ENCODE results near the gene CTLA4. TPM values are rescaled to one million over a fixed set of nuclear protein-coding genes. Genes with fewer than 3 reads are reported as not detected.
A peak's percentile ranks its signal among the peaks of the same experiment; 100 is the strongest.
"Not testable (repeated sequence)": the region's sequence is repeated elsewhere in the genome, so short reads cannot be mapped to it uniquely, and the experiment has no call there.

The CTLA4 gene
- total RNA-seq, 2 experiments from 2014 or later = 245 to 254 TPM

DNA sequence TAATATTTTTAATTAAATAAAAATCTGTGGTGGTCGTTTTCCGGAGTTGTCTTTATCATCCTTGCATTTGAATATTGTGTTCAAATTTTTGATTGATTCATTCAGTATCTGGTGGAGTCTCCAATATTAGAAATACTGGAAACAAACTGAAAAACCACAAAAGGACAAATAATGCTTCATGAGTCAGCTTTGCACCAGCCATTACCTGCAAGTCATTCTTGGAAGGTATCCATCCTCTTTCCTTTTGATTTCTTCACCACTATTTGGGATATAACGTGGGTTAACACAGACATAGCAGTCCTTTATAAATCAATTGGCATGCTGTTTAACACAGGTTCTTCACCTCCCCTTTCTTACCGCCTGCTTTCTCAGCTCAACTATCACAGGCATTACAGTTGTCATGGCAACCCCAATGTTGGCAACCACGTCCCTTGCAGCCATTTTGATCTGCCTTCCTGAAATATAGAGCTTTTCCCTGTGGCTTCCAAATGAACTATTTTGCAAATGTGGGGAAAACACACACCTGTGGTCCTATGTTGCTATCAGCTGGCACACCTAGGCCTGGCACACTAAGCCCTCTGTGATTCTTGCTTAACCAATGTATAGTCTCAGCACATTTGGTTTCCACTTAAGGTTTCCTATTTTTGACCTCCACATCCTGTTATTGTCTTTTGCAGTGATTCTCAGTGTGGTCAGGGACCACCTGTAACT lies 6.5 kb downstream of the CTLA4 start:
- Mint-ChIP-seq H3K4me3 (peak overlapping the region; percentile 2), H3K9me3 (no peaks in the 10 kb centered on the region), H3K27me3 (no peaks in the 10 kb centered on the region), H3K36me3 (peaks cover 65% of the 10 kb centered on the region), H3K27ac (peak overlapping the region; percentile 73), H3K4me1 (ENCODE audit: low read depth) (peaks cover 73% of the 10 kb centered on the region)
- CTCF ChIA-PET = interaction anchor here (1.0 to 6.8 kb wide), 7 partner anchors 13 to 59 kb away, joined by 3 to 26 read pairs (median 4); no protein-coding TSS in a partner anchor
- intact Hi-C loops (cut with micrococcal nuclease) = loop anchor here (5.0 to 10.0 kb wide), 2 partner anchors 143 to 1239 kb away; partner anchors contain the start of gene FAM117B
- peak; percentile 30 for DNase-seq
- POLR2A ChIA-PET = interaction anchor here (0.6 to 13.4 kb wide), 18 partner anchors 8 to 635 kb away, joined by 3 to 212 read pairs (median 14); partner anchors contain the start of genes CD28, CYP20A1 and ICOS

GRCh38 chr2:203875471-203875870 lies 7.9 kb downstream of the CTLA4 start:
- no peaks in the 10 kb centered on the region for H3K9me3 Mint-ChIP-seq
- peak overlapping the region; percentile 73 for H3K27ac Mint-ChIP-seq
- ChIA-PET POLR2A (interaction anchor here (0.7 to 13.4 kb wide), 12 partner anchors 8 to 63 kb away, joined by 3 to 212 read pairs (median 12); partner anchors contain the start of gene CTLA4), CTCF (interaction anchor here (1.0 to 6.8 kb wide), 7 partner anchors 8 to 60 kb away, joined by 3 to 26 read pairs (median 3); partner anchors contain the start of gene CTLA4)
- H3K4me1 Mint-ChIP-seq (ENCODE audit: low read depth) = peaks cover 64% of the 10 kb centered on the region
- H3K4me3 Mint-ChIP-seq = no peak overlapping the region
- peaks cover 52% of the 10 kb centered on the region for H3K36me3 Mint-ChIP-seq
- peak; percentile 34 for DNase-seq
- no peaks in the 10 kb centered on the region for H3K27me3 Mint-ChIP-seq
- intact Hi-C loops (cut with micrococcal nuclease) = loop anchor here (10.0 kb wide), 1 partner anchor 1241 kb away; the partner anchor contains the start of gene FAM117B

GRCh38 chr2:203876328-203876727 lies 8.8 kb downstream of the CTLA4 start:
- Mint-ChIP-seq H3K27ac (no peak overlapping the region), H3K9me3 (no peaks in the 10 kb centered on the region), H3K27me3 (no peaks in the 10 kb centered on the region), H3K4me3 (no peak overlapping the region), H3K4me1 (ENCODE audit: low read depth) (peaks cover 56% of the 10 kb centered on the region), H3K36me3 (peaks cover 43% of the 10 kb centered on the region)
- ChIA-PET POLR2A (interaction anchor here (0.9 to 13.4 kb wide), 8 partner anchors 9 to 47 kb away, joined by 3 to 212 read pairs (median 58); partner anchors contain the start of gene CTLA4), CTCF (interaction anchor here (1.0 to 5.0 kb wide), 5 partner anchors 9 to 61 kb away, joined by 3 to 23 read pairs (median 4); partner anchors contain the start of gene CTLA4)
- DNase-seq = no peak
- intact Hi-C loops (cut with micrococcal nuclease) = loop anchor here (10.0 kb wide), 1 partner anchor 1242 kb away; the partner anchor contains the start of gene FAM117B

GRCh38 chr2:203878063-203878462 lies 10.5 kb downstream of the CTLA4 start:
- intact Hi-C loops (cut with micrococcal nuclease) = loop anchor here (10.0 kb wide), 1 partner anchor 1243 kb away; the partner anchor contains the start of gene FAM117B
- Mint-ChIP-seq H3K36me3 (peaks cover 26% of the 10 kb centered on the region), H3K9me3 (no peaks in the 10 kb centered on the region), H3K4me3 (no peak overlapping the region), H3K27me3 (no peaks in the 10 kb centered on the region), H3K4me1 (ENCODE audit: low read depth) (peaks cover 49% of the 10 kb centered on the region), H3K27ac (peak overlapping the region; percentile 14)
- ChIA-PET POLR2A (interaction anchor here (0.9 to 13.4 kb wide), 7 partner anchors 8 to 138 kb away, joined by 3 to 190 read pairs (median 5); partner anchors contain the start of gene CTLA4), CTCF (interaction anchor here (0.8 to 4.2 kb wide), 2 partner anchors 32 to 36 kb away, joined by 3 to 17 read pairs; no protein-coding TSS in a partner anchor)
- no peak for DNase-seq

GRCh38 chr2:203880557-203881125 lies 13.1 kb downstream of the CTLA4 start:
- POLR2A ChIA-PET = interaction anchor here (0.8 to 6.6 kb wide), 6 partner anchors 9 to 54 kb away, joined by 4 to 56 read pairs (median 4); partner anchors contain the start of gene CTLA4
- intact Hi-C loops (cut with micrococcal nuclease) = no loop called here
- peak; percentile 42 for DNase-seq
- H3K27me3 Mint-ChIP-seq = peaks cover 2% of the 10 kb centered on the region
- CTCF ChIA-PET = interaction anchor here (1.2 to 1.7 kb wide), 3 partner anchors 9 to 48 kb away, joined by 3 to 5 read pairs (median 4); no protein-coding TSS in a partner anchor
- peaks cover 46% of the 10 kb centered on the region for H3K4me1 Mint-ChIP-seq (ENCODE audit: low read depth)
- H3K27ac Mint-ChIP-seq = no peak overlapping the region
- H3K36me3 Mint-ChIP-seq = peaks cover 4% of the 10 kb centered on the region
- no peaks in the 10 kb centered on the region for H3K9me3 Mint-ChIP-seq
- no peak overlapping the region for H3K4me3 Mint-ChIP-seq

GRCh38 chr2:203881185-203881584 lies 13.6 kb downstream of the CTLA4 start:
- CTCF ChIA-PET = interaction anchor here (0.9 to 1.3 kb wide), 3 partner anchors 9 to 23 kb away, joined by 3 to 4 read pairs (median 3); no protein-coding TSS in a partner anchor
- H3K4me3 Mint-ChIP-seq = peak overlapping the region; percentile 28
- intact Hi-C loops (cut with micrococcal nuclease); H3K27ac Mint-ChIP-seq; H3K9me3 Mint-ChIP-seq; DNase-seq; H3K36me3 Mint-ChIP-seq; H3K27me3 Mint-ChIP-seq: not testable (repeated sequence)
- peaks cover 47% of the 10 kb centered on the region for H3K4me1 Mint-ChIP-seq (ENCODE audit: low read depth)
- POLR2A ChIA-PET = interaction anchor here (1.7 to 6.6 kb wide), 2 partner anchors 9 to 12 kb away, joined by 4 to 56 read pairs; partner anchors contain the start of gene CTLA4

GRCh38 chr2:203882551-203882950 lies 15.0 kb downstream of the CTLA4 start:
- H3K27ac Mint-ChIP-seq = no peak overlapping the region
- H3K4me3 Mint-ChIP-seq = no peak overlapping the region
- H3K27me3 Mint-ChIP-seq = peaks cover 2% of the 10 kb centered on the region
- ChIA-PET POLR2A (interaction anchor here (1.0 to 6.6 kb wide), 2 partner anchors 9 to 13 kb away, joined by 4 to 56 read pairs; partner anchors contain the start of gene CTLA4), CTCF (interaction anchor here (0.7 kb wide), 1 partner anchor 53 kb away, joined by 3 read pairs; no protein-coding TSS in a partner anchor)
- no peaks in the 10 kb centered on the region for H3K36me3 Mint-ChIP-seq
- H3K4me1 Mint-ChIP-seq (ENCODE audit: low read depth) = peaks cover 57% of the 10 kb centered on the region
- intact Hi-C loops (cut with micrococcal nuclease) = no loop called here
- DNase-seq = no peak
- H3K9me3 Mint-ChIP-seq = no peaks in the 10 kb centered on the region

DNA sequence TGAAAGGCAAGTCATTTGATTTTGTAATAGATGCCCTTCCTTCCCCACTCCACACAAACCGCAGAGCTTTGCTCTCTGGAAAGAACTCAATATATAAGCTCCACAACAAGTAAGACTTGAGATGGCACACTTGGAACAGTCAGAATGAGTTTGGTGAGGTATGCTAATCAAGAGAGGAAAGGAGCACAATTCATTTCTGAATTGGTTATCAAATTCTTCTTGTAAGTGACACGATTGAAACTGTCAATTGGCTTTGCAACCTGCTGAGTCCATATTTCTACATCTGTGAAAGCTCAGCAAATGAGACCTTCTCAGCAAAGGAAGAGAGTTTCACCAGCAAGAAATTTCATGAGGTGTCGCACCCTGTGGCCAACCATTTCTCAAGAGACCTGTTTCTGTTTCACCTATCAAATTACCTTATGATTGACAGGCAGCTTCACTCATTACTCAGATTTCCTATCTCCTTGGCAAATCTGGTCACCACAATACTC lies 19.1 kb downstream of the CTLA4 start:
- peak; percentile 81 for DNase-seq
- Mint-ChIP-seq H3K9me3 (no peaks in the 10 kb centered on the region), H3K4me3 (no peak overlapping the region), H3K4me1 (ENCODE audit: low read depth) (peaks cover 81% of the 10 kb centered on the region), H3K36me3 (no peaks in the 10 kb centered on the region), H3K27ac (peak overlapping the region; percentile 90), H3K27me3 (peaks cover 2% of the 10 kb centered on the region)
- ChIA-PET POLR2A (interaction anchor here (0.7 to 3.6 kb wide), 36 partner anchors 8 to 303 kb away, joined by 3 to 190 read pairs (median 4); partner anchors contain the start of genes CD28, CTLA4 and ICOS), CTCF (interaction anchor here (0.6 to 3.0 kb wide), 15 partner anchors 13 to 852 kb away, joined by 3 to 23 read pairs (median 5); partner anchors contain the start of gene CTLA4)
- intact Hi-C loops (cut with micrococcal nuclease) = loop anchor here (1.0 to 2.0 kb wide), 8 partner anchors 8 to 132 kb away; no protein-coding TSS in a partner anchor

- CTCF ChIA-PET = interaction anchor here (0.8 to 3.0 kb wide), 7 partner anchors 14 to 76 kb away, joined by 3 to 23 read pairs (median 6); partner anchors contain the start of gene CTLA4
- POLR2A ChIA-PET = interaction anchor here (0.9 to 3.6 kb wide), 19 partner anchors 9 to 183 kb away, joined by 3 to 190 read pairs (median 9); partner anchors contain the start of genes CD28, CTLA4 and ICOS
- intact Hi-C loops (cut with micrococcal nuclease) = loop anchor here (2.0 kb wide), 4 partner anchors 21 to 131 kb away; no protein-coding TSS in a partner anchor
- no peaks in the 10 kb centered on the region for H3K9me3 Mint-ChIP-seq
- H3K27ac Mint-ChIP-seq = peak overlapping the region; percentile 90
- no peak overlapping the region for H3K4me3 Mint-ChIP-seq
- peaks cover 2% of the 10 kb centered on the region for H3K27me3 Mint-ChIP-seq
- no peaks in the 10 kb centered on the region for H3K36me3 Mint-ChIP-seq
- no peak for DNase-seq
- peaks cover 84% of the 10 kb centered on the region for H3K4me1 Mint-ChIP-seq (ENCODE audit: low read depth)
These were observed 20.1 kb downstream of the CTLA4 start for GRCh38 chr2:203887677-203888076.

- Mint-ChIP-seq H3K36me3 (no peaks in the 10 kb centered on the region), H3K4me1 (ENCODE audit: low read depth) (peaks cover 86% of the 10 kb centered on the region), H3K27ac (peak overlapping the region; percentile 90), H3K4me3 (no peak overlapping the region), H3K9me3 (no peaks in the 10 kb centered on the region), H3K27me3 (no peaks in the 10 kb centered on the region)
- intact Hi-C loops (cut with micrococcal nuclease) = no loop called here
- CTCF ChIA-PET = interaction anchor here (0.6 to 1.7 kb wide), 5 partner anchors 9 to 22 kb away, joined by 3 to 6 read pairs (median 3); no protein-coding TSS in a partner anchor
- no peak for DNase-seq
- POLR2A ChIA-PET = interaction anchor here (0.8 to 7.9 kb wide), 9 partner anchors 9 to 178 kb away, joined by 3 to 185 read pairs (median 5); partner anchors contain the start of genes CTLA4 and ICOS
These were observed 22.0 kb downstream of the CTLA4 start for GRCh38 chr2:203889542-203889941.

Measured in activated CD4-positive, alpha-beta memory T cell treated with anti-CD3 and anti-CD28 coated beads for 36 hours (primary cell).